Head of caudate nucleus (tissue), 42 donors: ENCODE results near the gene XYLT1.

Source experiments
- DNase-seq, 42 donors: peaks; one replicate each; pipeline versions ENCODE4 v3.0.0 to v3.0.0-alpha.2; 2020 to 2021; ENCODE audit warnings: mixed read lengths in 7 of 42
- intact Hi-C: fragments of 100-400 bp; cut with DNase I; formaldehyde crosslinking; loops from one replicate; pipeline ENCODE4 v1.15.0; 2022

XYLT1 gene

GRCh38 chr16:17369421-17370222 lies 101.1 kb downstream of the XYLT1 start:
- intact Hi-C loops, result no loop called here
- DNase-seq, result peak in 36 of 42 donors; percentile 21 to 66 (median 42)

GRCh38 chr16:17368951-17369350 lies 101.8 kb downstream of the XYLT1 start:
- intact Hi-C loops, result no loop called here
- DNase-seq, result no peak

GRCh38 chr16:17368446-17368845 lies 102.3 kb downstream of the XYLT1 start:
- intact Hi-C loops, result no loop called here

GRCh38 chr16:17367923-17368322 lies 102.8 kb downstream of the XYLT1 start:
- intact Hi-C loops, result no loop called here
- DNase-seq, result peak in 2 of 42 donors; percentile 24 to 31

More at GRCh38 chr16:17368446-17368845, 102.3 kb downstream of the XYLT1 start:
- no peak for DNase-seq

- DNase-seq, result no peak
These were observed 103.7 kb downstream of the XYLT1 start for GRCh38 chr16:17367036-17367435.

GRCh38 chr16:17366299-17366961 lies 104.3 kb downstream of the XYLT1 start:
- intact Hi-C loops, result no loop called here

More at GRCh38 chr16:17367036-17367435, 103.7 kb downstream of the XYLT1 start:
- intact Hi-C loops, result no loop called here

GRCh38 chr16:17365591-17366298 lies 105.0 kb downstream of the XYLT1 start:
- intact Hi-C loops, result no loop called here
- no peak for DNase-seq

More at GRCh38 chr16:17366299-17366961, 104.3 kb downstream of the XYLT1 start:
- no peak for DNase-seq

- DNase-seq, result no peak
- intact Hi-C loops, result no loop called here
These were observed 105.6 kb downstream of the XYLT1 start for GRCh38 chr16:17365211-17365541.

- DNase-seq, result no peak
- intact Hi-C loops, result no loop called here
These were observed 106.2 kb downstream of the XYLT1 start for GRCh38 chr16:17364319-17365210.

GRCh38 chr16:17362946-17363345 lies 107.8 kb downstream of the XYLT1 start:
- no peak for DNase-seq
- intact Hi-C loops, result no loop called here

- intact Hi-C loops, result no loop called here
- no peak for DNase-seq
These were observed 108.6 kb downstream of the XYLT1 start for GRCh38 chr16:17362183-17362582.

GRCh38 chr16:17360693-17361122 lies 110.1 kb downstream of the XYLT1 start:
- DNase-seq, result no peak
- intact Hi-C loops, result no loop called here

GRCh38 chr16:17359788-17360390 lies 110.9 kb downstream of the XYLT1 start:
- DNase-seq, result peak in 4 of 42 donors; percentile 25 to 65 (median 32)
- intact Hi-C loops, result no loop called here

- intact Hi-C loops, result no loop called here
- DNase-seq, result no peak
These were observed 111.9 kb downstream of the XYLT1 start for GRCh38 chr16:17358846-17359245.

GRCh38 chr16:17358355-17358754 lies 112.4 kb downstream of the XYLT1 start:
- DNase-seq, result no peak

GRCh38 chr16:17357307-17358062 lies 113.3 kb downstream of the XYLT1 start:
- DNase-seq, result no peak
- intact Hi-C loops, result no loop called here

More at GRCh38 chr16:17358355-17358754, 112.4 kb downstream of the XYLT1 start:
- intact Hi-C loops, result no loop called here

- intact Hi-C loops, result no loop called here
- DNase-seq, result no peak
These were observed 114.4 kb downstream of the XYLT1 start for GRCh38 chr16:17356243-17356933.
